Naive B cell (primary cell): ENCODE data around the gene DCAF12. TPM values are rescaled to one million over a fixed set of nuclear protein-coding genes. Genes with fewer than 3 reads are reported as not detected.
A peak's percentile ranks its signal among the peaks of the same experiment; 100 is the strongest.

Experiments
- ATAC-seq, 2 donors: fragments of 150-1000 bp; cut with Tn5 transposase; 2 replicates each; pipeline ENCODE4 v1.10.0; 2021; ENCODE audit warnings: low read depth in 2 of 2, mild to moderate bottlenecking in 2 of 2, moderate library complexity in 2 of 2
- DNase-seq: peaks from one replicate; pipeline ENCODE4 v3.0.0; 2022
- H3K27ac Mint-ChIP-seq, 6 donors: one replicate each; pipeline ENCODE4 v1.8.0; 2020 to 2022; ENCODE audit warnings: mild to moderate bottlenecking in 6 of 6, mixed read lengths in 6 of 6, moderate library complexity in 5 of 6, inconsistent platforms in 2 of 6
- H3K27me3 Mint-ChIP-seq, 3 donors: one replicate each; pipeline ENCODE4 v1.8.0; 2021 to 2022; ENCODE audit warnings: mixed read lengths in 3 of 3, mild to moderate bottlenecking in 1 of 3
- H3K36me3 Mint-ChIP-seq, 2 donors: one replicate each; pipeline ENCODE4 v1.8.0; 2020 to 2022; ENCODE audit warnings: mixed read lengths in 2 of 2, inconsistent platforms in 1 of 2, mild to moderate bottlenecking in 1 of 2
- H3K4me1 Mint-ChIP-seq, 3 donors: one replicate each; pipeline ENCODE4 v1.8.0; 2020 to 2022; ENCODE audit warnings: mixed read lengths in 3 of 3, inconsistent platforms in 1 of 3, mild to moderate bottlenecking in 1 of 3, moderate library complexity in 1 of 3
- H3K4me3 Mint-ChIP-seq, 8 donors: one replicate each; pipeline ENCODE4 v1.8.0; 2020 to 2022; ENCODE audit warnings: mild to moderate bottlenecking in 8 of 8, mixed read lengths in 8 of 8, moderate library complexity in 8 of 8, inconsistent platforms in 2 of 8
- H3K9me3 Mint-ChIP-seq, 7 donors: one replicate each; pipeline ENCODE4 v1.8.0; 2020 to 2022; ENCODE audit warnings: mixed read lengths in 7 of 7, mild to moderate bottlenecking in 5 of 7, inconsistent platforms in 2 of 7, moderate library complexity in 1 of 7
- polyA plus RNA-seq, 6 donors: library from polyadenylated mRNA; unstranded; fragments of 300-500 nt; fragmentation: Illumina TruSeq; gene quantifications; one replicate each; pipeline ENCODE4 v1.2.3, GENCODE V29; 2021; ENCODE audit warnings: low read depth in 6 of 6

The DCAF12 gene
- polyA plus RNA-seq, 6 donors from 2014 or later, result 0.39 to 1.1 (median 0.93) TPM; not detected in 1

DNA sequence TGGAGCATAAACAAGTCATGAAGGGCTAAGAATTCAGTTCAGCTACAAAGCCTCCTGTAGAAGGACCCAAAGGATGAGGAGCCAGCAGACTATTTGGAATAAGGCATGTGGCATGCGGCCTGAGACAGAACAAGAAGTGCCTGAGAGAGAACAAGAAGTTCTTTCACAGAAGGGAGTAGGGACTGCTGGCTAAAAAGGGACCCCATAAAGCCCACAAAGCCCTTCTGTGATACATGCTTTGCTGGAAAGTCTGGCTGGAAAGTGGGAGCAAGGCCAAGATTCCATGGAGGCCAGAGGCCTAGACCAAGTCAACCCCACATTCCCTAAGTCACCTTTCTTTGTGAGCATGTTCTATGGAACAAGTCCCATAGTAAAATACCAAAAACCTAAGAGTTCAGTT, 41.9 kb downstream of the DCAF12 start:
- H3K36me3 Mint-ChIP-seq, result no peaks in the 10 kb centered on the region
- DNase-seq (no peak), ATAC-seq (no peak)
- no peak overlapping the region for H3K4me3 Mint-ChIP-seq
- H3K9me3 Mint-ChIP-seq, result peaks cover 0 to 1% (median 0%) of the 10 kb centered on the region in 7 donors
- no peak overlapping the region for H3K27ac Mint-ChIP-seq
- peaks cover 0 to 2% (median 0%) of the 10 kb centered on the region in 3 donors for H3K4me1 Mint-ChIP-seq
- H3K27me3 Mint-ChIP-seq, result peaks cover 51 to 78% (median 53%) of the 10 kb centered on the region in 3 donors

DNA sequence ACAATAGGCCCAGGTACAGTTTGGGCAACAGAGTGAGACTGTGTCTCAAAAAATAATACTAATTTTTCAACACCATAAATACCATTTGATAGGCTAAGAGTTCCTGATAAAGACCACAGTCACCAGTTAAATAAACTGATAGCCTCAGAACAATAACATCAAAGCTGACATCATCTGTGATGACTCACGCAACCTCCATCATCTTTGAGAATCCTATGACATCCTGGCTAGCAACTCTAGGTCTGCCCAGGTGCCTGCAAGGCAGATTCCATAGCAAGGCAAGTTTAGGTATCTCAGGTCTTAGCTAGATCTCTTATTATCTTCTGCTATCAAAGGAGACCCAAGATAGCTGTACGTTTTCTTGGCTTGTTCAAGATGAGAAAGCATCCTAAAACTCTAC, 47.3 kb downstream of the DCAF12 start:
- DNase-seq (no peak), ATAC-seq (no peak)
- Mint-ChIP-seq H3K27me3 (peaks cover 13 to 42% (median 19%) of the 10 kb centered on the region in 3 donors), H3K4me3 (no peak overlapping the region), H3K27ac (no peak overlapping the region), H3K4me1 (peaks cover 0 to 2% (median 0%) of the 10 kb centered on the region in 3 donors), H3K36me3 (no peaks in the 10 kb centered on the region), H3K9me3 (no peaks in the 10 kb centered on the region)

DNA sequence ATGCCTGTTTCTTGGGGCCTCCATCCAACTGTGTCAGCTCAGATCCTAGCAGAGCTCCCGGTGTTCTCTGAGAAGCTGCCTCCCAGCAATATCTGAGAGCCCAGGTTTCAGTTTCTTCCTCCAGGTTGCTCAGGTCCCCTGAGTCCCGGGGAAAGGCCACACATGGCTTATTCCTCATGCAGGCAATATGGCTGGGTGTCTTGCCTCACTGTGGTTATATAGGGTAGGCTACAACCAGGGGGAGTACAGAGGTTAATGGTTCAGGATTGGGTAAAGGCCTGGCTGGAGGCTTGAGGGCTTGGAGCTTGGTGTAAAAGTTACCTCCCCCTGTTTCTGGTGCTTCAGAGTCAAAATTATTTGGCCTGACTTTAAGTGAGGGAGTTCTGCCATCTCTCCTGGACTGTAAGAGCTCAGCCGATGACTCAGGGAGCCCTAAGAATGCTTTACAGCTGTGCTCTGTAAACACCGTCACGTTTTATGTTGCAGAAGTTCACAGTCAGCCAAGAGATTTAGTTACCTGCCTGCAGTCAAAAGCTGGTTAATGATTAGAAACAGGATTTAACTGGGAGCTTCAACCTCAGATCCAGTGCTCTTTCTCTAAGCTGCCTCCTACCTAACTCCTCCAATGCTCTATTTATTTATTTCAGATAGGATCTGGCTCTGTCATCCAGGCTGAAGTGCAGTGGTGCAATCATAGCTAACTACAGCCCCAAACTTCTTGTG, 53.5 kb downstream of the DCAF12 start:
- no peak overlapping the region for H3K4me3 Mint-ChIP-seq
- H3K36me3 Mint-ChIP-seq, result no peaks in the 10 kb centered on the region
- peaks cover 20 to 48% (median 24%) of the 10 kb centered on the region in 3 donors for H3K27me3 Mint-ChIP-seq
- no peaks in the 10 kb centered on the region for H3K4me1 Mint-ChIP-seq
- H3K9me3 Mint-ChIP-seq, result peaks cover 0 to 3% (median 0%) of the 10 kb centered on the region in 7 donors
- ATAC-seq (no peak), DNase-seq (no peak)
- H3K27ac Mint-ChIP-seq, result no peak overlapping the region

DNA sequence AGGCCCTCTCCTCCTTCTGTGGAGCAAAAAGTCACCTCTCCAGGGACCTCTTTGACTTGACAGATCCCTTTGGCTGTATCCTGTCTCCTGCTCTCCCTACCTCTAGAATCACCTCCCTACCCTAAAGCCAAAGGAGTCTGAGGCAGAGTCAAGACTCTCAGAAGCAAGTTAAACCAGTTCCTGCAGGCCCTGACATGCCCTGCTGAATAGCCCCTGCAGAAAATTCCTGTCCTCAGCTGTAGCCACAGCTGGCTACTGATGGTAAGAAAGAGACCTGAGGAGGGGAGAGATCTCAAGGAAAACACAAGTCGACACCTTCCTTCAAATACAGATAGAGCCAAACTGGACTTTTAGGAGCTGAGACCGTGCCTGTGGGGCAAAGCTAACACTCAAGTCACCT, 54.1 kb downstream of the DCAF12 start:
- DNase-seq (no peak), ATAC-seq (no peak)
- H3K27ac Mint-ChIP-seq, result no peak overlapping the region
- H3K4me3 Mint-ChIP-seq, result no peak overlapping the region
- no peaks in the 10 kb centered on the region for H3K36me3 Mint-ChIP-seq
- peaks cover 20 to 48% (median 24%) of the 10 kb centered on the region in 3 donors for H3K27me3 Mint-ChIP-seq
- H3K4me1 Mint-ChIP-seq, result no peaks in the 10 kb centered on the region
- H3K9me3 Mint-ChIP-seq, result peaks cover 0 to 3% (median 0%) of the 10 kb centered on the region in 7 donors

DNA sequence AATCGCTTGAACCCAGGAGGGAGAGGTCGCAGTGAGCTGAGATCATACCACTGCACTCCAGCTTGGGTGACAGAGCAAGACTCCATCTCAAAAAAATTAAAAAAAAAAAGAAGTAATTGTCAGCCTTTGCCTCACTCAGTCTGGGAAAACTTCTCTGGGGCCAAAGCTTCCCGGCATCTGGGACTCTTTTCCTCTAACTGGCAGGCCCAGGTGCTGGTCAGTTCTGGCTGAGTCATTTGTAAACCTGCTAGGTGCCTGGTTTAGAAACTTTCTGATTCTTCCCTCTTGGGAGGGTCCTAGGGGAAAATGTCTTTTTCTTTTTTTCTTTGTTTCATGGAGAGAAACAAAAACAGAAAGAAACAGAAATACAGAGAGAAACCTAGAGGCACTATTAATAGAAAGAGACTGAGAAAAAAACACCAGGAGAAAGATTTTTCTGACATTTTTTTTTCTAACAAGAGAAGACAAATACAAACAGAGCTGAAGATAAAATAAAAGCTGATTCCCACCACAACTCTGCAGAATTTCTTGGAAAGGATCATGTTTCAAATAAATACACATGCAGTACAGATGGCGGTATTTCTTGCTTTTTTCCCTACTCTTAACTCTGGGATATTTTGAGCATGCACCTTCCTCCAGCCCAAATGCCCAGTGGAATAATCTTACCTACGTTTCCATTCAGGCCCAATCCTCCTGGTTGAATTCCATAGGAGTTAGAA, 55.7 kb downstream of the DCAF12 start:
- no peak for ATAC-seq
- no peak overlapping the region for H3K4me3 Mint-ChIP-seq
- DNase-seq, result no peak
- H3K9me3 Mint-ChIP-seq, result peaks cover 0 to 3% (median 0%) of the 10 kb centered on the region in 7 donors
- H3K27me3 Mint-ChIP-seq, result peaks cover 24 to 55% (median 32%) of the 10 kb centered on the region in 3 donors
- no peaks in the 10 kb centered on the region for H3K4me1 Mint-ChIP-seq
- no peaks in the 10 kb centered on the region for H3K36me3 Mint-ChIP-seq
- no peak overlapping the region for H3K27ac Mint-ChIP-seq

DNA sequence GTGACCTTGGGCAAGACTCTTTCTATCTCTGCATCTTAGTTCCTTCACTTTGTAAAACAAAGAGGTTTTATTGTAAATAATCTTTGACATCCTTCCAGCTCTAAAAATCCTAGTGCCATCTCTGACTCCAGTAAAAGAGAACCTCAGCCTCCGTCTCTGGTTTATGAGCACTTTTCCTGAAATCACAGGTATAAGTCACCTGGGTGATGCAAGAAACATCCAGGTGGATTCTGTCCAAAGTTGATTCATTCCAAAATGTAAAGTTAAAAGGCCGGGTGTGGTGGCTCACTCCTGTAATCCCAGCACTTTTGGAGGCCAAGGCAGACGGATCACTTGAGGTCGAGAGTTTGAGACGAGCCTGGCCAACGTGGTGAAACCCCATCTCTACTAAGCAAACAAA, 56.7 kb downstream of the DCAF12 start:
- Mint-ChIP-seq H3K4me1 (no peaks in the 10 kb centered on the region), H3K36me3 (no peaks in the 10 kb centered on the region)

DNA sequence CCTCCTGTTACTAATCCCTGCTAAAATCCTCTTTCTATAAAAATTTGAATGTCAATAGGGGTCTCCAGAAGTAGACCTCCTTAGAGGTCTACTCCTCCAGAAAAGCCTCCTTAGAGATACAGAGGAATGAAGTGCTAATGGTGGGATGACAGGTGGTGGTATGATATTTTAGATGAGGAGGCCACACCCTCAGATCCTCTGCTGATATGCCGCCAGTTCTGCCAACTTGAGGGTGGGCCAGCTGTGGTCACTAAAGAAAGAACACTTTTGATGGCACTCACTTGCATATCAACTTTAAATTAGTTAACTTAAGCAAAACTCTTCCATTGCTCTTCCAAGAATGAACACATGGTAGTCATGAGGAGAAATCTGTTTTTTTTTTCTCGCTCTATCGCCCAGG, 61.0 kb downstream of the DCAF12 start:
- H3K27ac Mint-ChIP-seq, result no peak overlapping the region
- peaks cover 15 to 37% (median 20%) of the 10 kb centered on the region in 3 donors for H3K27me3 Mint-ChIP-seq
- H3K9me3 Mint-ChIP-seq, result peaks cover 0 to 2% (median 0%) of the 10 kb centered on the region in 7 donors
- ATAC-seq (no peak), DNase-seq (no peak)
- no peak overlapping the region for H3K4me3 Mint-ChIP-seq
- H3K4me1 Mint-ChIP-seq, result no peaks in the 10 kb centered on the region
- no peaks in the 10 kb centered on the region for H3K36me3 Mint-ChIP-seq

More for the DNA sequence above, 56.7 kb downstream of the DCAF12 start:
- DNase-seq, result no peak
- Mint-ChIP-seq H3K4me3 (no peak overlapping the region), H3K27me3 (peaks cover 30 to 58% (median 34%) of the 10 kb centered on the region in 3 donors), H3K27ac (no peak overlapping the region), H3K9me3 (peaks cover 0 to 3% (median 0%) of the 10 kb centered on the region in 7 donors)
- no peak for ATAC-seq

DNA sequence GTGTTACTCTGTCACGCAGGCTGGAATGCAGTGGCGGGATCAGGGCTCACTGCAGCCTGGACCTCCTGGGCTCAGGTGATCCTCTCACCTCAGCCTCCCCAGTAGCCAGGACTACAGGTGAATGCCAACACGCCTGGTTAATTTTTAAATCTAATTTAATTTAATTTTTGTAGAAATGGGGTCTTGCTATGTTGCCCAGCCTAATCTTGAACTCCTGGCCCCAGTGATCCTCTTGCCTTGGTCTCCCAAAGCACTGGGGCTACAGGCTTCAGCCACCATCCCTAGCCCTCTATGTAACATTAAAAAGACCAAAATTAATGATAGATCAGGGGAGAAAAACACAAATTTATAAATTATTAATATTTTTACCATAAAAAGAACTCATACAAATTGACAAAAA, 66.5 kb downstream of the DCAF12 start:
- ATAC-seq (no peak), DNase-seq (no peak)
- Mint-ChIP-seq H3K36me3 (no peaks in the 10 kb centered on the region), H3K27me3 (peaks cover 23 to 37% (median 26%) of the 10 kb centered on the region in 3 donors), H3K4me1 (no peaks in the 10 kb centered on the region), H3K4me3 (no peak overlapping the region), H3K9me3 (no peaks in the 10 kb centered on the region), H3K27ac (no peak overlapping the region)

DNA sequence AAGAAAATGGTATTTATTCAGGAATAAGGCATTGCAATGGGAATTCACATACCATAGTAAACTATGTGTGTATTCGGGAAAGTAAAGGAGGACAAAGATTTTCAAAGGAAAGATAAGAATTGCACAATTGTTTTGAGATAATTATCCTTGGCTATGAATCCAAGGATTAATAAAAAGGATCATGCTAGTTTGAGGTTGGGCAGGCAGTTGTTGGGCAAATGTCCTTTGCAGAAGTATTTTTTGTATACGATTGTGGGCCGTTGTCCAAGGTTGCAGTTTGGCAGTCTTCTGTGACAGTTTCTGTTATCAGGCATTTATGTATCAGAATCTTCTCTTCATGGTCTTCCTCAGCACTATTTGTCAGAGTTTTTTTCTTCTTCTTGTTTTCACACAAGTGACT, 67.2 kb downstream of the DCAF12 start:
- DNase-seq, result no peak
- Mint-ChIP-seq H3K27ac (no peak overlapping the region), H3K9me3 (no peaks in the 10 kb centered on the region), H3K27me3 (peaks cover 16 to 31% (median 22%) of the 10 kb centered on the region in 3 donors), H3K4me3 (no peak overlapping the region), H3K36me3 (no peaks in the 10 kb centered on the region), H3K4me1 (no peaks in the 10 kb centered on the region)
- no peak for ATAC-seq

DNA sequence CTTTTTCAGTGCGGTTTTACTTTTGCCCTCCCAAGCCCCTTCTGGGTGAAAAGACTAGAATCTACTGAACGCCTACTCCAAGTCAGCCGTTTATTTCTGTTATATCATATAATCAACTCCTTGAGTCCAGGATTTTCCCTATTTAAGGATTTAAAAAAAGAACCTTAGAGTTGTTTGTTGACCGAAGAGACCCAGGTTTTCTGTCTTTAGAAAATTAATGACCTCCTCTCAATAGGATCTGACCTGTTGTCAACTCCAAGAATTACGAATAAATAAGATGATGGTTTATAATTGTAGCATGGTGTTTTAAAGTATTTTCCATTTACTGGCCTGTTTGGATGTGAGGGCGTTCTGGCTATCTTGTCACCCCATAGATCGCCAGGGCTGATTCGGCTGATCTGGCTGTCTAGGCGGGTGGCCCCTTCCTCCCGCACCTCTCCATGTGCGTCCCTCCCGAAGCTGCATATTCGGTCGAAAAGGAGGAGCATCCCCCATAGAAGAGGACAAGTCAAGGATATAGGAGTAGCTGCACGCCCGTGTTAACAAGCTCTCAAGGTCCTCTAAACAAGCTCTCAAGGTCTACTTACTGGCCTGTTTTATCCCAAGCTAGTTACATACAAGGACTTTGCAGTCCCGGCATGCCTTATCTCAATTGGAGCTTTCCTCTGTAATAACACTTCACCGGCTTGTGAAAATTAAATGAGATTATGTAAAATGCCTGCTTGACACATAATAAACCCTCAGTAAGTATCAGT, 76.7 kb downstream of the DCAF12 start:
- H3K4me3 Mint-ChIP-seq, result peak overlapping the region; percentile 94 to 100 (median 98)
- H3K36me3 Mint-ChIP-seq, result peaks cover 4 to 7% of the 10 kb centered on the region in 2 donors
- H3K9me3 Mint-ChIP-seq, result no peaks in the 10 kb centered on the region
- peaks cover 20 to 33% (median 31%) of the 10 kb centered on the region in 3 donors for H3K4me1 Mint-ChIP-seq
- peak overlapping the region; percentile 98 to 100 (median 98) for H3K27ac Mint-ChIP-seq
- DNase-seq (no peak), ATAC-seq (no peak)
- H3K27me3 Mint-ChIP-seq, result peaks cover 0 to 20% (median 3%) of the 10 kb centered on the region in 3 donors

DNA sequence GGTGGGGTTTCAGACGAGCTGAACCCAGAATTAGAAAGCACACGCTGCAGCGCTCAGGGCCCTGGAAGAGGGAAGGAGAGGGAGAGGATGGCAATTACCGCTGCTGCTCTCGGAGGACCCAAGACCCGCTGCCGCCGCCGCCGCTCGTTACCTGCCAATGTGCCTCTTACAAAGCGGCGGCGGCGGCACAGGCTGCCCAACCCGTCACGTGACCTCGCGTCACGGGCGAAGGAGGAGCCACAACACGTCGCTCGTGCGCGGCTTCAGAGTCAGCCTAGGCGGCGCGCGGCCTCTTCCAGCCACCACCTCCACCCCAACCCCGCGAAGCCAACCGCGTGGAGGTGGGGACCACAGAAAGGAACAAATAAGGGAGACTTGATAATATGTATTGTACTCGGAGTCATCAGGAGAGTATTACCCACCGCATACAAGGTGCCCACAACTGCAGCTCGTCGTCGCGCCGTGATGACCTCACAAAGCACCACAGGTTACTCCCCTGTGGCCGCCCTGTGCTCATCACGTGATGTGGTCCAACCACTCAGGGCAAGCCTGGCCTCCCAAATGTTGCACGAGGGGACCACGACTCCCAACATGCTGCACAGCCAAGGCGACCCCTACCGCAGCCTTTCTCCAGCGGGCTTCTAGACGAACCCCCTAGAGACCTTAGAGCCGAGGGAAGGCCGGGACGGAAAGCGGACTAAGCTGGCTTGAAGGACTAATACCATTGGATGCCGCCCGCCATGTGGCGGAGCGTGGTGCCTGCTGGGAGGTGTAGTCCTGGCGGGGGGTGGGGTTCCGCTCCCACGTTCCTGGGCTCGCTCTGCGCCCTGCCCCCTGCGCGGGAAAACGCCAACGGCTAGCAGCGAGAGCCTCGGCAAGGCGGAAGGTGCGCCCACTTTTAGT, 77.5 kb downstream of the DCAF12 start, which contains the start of gene UBAP2:
UBAP2 (minus strand) TSS at position 161 of the 903 bp plus-strand sequence. CDS start 31,739 bp downstream, outside the sequence.
- H3K9me3 Mint-ChIP-seq, result no peaks in the 10 kb centered on the region
- H3K36me3 Mint-ChIP-seq, result peaks cover 4 to 7% of the 10 kb centered on the region in 2 donors
- peak; percentile 84 to 85 for ATAC-seq
- H3K4me1 Mint-ChIP-seq, result peaks cover 20 to 33% (median 31%) of the 10 kb centered on the region in 3 donors
- peak within 1 kb of the TSS; percentile 94 to 100 (median 98) for H3K4me3 Mint-ChIP-seq
- peaks cover 0 to 20% (median 3%) of the 10 kb centered on the region in 3 donors for H3K27me3 Mint-ChIP-seq
- H3K27ac Mint-ChIP-seq, result peak within 1 kb of the TSS; percentile 98 to 100 (median 98)
- peak; percentile 97 for DNase-seq
